Fibroblast of lung (primary cell): ENCODE results near the gene ARL4A. TPM values are rescaled to one million over a fixed set of nuclear protein-coding genes. Genes with fewer than 3 reads are reported as not detected.

Experiments used
- DNase-seq, 2 donors: peaks; one replicate each; pipeline versions ENCODE4 v3.0.0 to v3.0.0-alpha.2; 2010; ENCODE audit warnings: low read depth in 2 of 2
- H2AFZ ChIP-seq: 2 replicates; pipeline ENCODE4 v1.5.1; 2012; ENCODE audit warnings: low read length, control low read depth, inconsistent platforms
- H3K27ac ChIP-seq: 2 replicates; pipeline ENCODE4 v1.5.1; 2011; ENCODE audit warnings: low read length, control low read depth; ENCODE audit not compliant: insufficient read depth
- H3K27me3 ChIP-seq: 2 replicates; pipeline ENCODE4 v1.5.1; 2011; ENCODE audit warnings: mild to moderate bottlenecking, low read length; ENCODE audit not compliant: control insufficient read depth, insufficient read depth
- H3K36me3 ChIP-seq: 2 replicates; pipeline ENCODE4 v1.5.1; 2011; ENCODE audit warnings: low read length; ENCODE audit not compliant: control insufficient read depth, insufficient read depth
- H3K4me1 ChIP-seq: 2 replicates; pipeline ENCODE4 v1.5.1; 2011; ENCODE audit warnings: low read length; ENCODE audit not compliant: control insufficient read depth, insufficient read depth; ENCODE audit errors: extremely low read depth
- H3K4me2 ChIP-seq: 2 replicates; pipeline ENCODE4 v1.5.1; 2011; ENCODE audit warnings: low read length, control low read depth; ENCODE audit not compliant: insufficient read depth; ENCODE audit errors: extremely low read depth
- H3K4me3 ChIP-seq, 4 experiments: fragments of 200-600 bp in 1 of 4; sonication (generic) in 1 of 4; replicated peaks in 1 of 4; 2 replicates each; pipeline ENCODE4 v1.5.1; 2011 to 2016; ENCODE audit warnings: low read length in 4 of 4, low read depth in 3 of 4, mild to moderate bottlenecking in 3 of 4, control low read depth in 2 of 4, inconsistent platforms in 1 of 4, mixed read lengths in 1 of 4; ENCODE audit not compliant: insufficient read depth in 1 of 4; ENCODE audit errors: control extremely low read depth in 1 of 4
- H3K79me2 ChIP-seq: 2 replicates; pipeline ENCODE4 v1.5.1; 2012; ENCODE audit warnings: mild to moderate bottlenecking, low read length, inconsistent platforms; ENCODE audit not compliant: control insufficient read depth, insufficient read depth
- H3K9ac ChIP-seq: 2 replicates; pipeline ENCODE4 v1.5.1; 2011; ENCODE audit warnings: mild to moderate bottlenecking, low read length, control low read depth; ENCODE audit not compliant: insufficient read depth
- H3K9me3 ChIP-seq: 2 replicates; pipeline ENCODE4 v1.5.1; 2012; ENCODE audit warnings: low read depth, low read length; ENCODE audit not compliant: control insufficient read depth, insufficient read depth
- H4K20me1 ChIP-seq: 2 replicates; pipeline ENCODE4 v1.5.1; 2011; ENCODE audit warnings: low read length; ENCODE audit not compliant: control insufficient read depth, insufficient read depth; ENCODE audit errors: extremely low read depth
- CTCF ChIP-seq, 2 donors: IDR thresholded peaks in 1 of 2; conservative IDR thresholded peaks in 1 of 2; 1 replicate in 1 of 2; 2 replicates in 1 of 2; pipeline ENCODE4 v1.5.1; 2011 to 2012; ENCODE audit warnings: low read length in 2 of 2, control low read depth in 1 of 2, inconsistent platforms in 1 of 2, low read depth in 1 of 2, mild to moderate bottlenecking in 1 of 2
- EZH2 ChIP-seq: IDR thresholded peaks from 2 replicates; pipeline ENCODE4 v1.5.1; 2012; ENCODE audit warnings: low read length, control low read depth, mild to moderate bottlenecking; ENCODE audit errors: missing control alignments
- polyA plus RNA-seq, 2 donors: library from polyadenylated mRNA; depleted of rRNA in 1 of 2; stranded (reverse) in 1 of 2; unstranded in 1 of 2; fragments of >200 nt; gene quantifications; 2 replicates each; pipeline ENCODE4 v1.2.1, GENCODE V29; 2011 to 2012; ENCODE audit warnings: missing spikeins in 1 of 2
- total RNA-seq: library from RNA; depleted of rRNA; stranded (reverse); fragments of >200 nt; gene quantifications from 2 replicates; pipeline ENCODE4 v1.2.1, GENCODE V29; 2014

ARL4A gene
- total and polyA plus RNA-seq, 2 donors (not counting 1 experiment from before 2014, with no cell fraction given): 11.4 to 37.0 TPM

DNA sequence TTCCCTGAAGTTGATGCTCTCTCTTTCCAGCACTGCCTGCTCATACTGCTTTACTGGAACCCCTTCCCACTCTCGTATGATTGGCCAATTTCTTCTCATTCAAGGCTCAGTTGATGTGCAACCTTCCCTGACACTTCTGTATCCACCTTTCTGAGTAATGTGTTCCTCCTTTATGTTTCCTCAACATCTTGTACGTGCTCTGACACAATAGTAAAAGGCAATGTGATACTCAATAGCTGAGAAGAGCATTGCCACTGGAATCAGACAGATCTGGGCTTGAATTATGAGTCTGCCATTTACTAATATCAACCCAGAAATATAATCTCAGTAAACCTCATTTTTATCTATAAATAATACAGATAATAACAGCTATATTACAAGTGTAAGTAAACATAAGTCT is 34.7 kb downstream of the ARL4A start:
- Histone ChIP-seq H3K9ac (no peak overlapping the region), H3K4me3 (no peak overlapping the region), H2AFZ (no peak overlapping the region), H3K9me3 (no peaks in the 10 kb centered on the region), H3K4me1 (peaks cover 6% of the 10 kb centered on the region), H4K20me1 (no peaks in the 10 kb centered on the region), H3K27me3 (no peaks in the 10 kb centered on the region), H3K4me2 (no peak overlapping the region), H3K27ac (no peak overlapping the region), H3K79me2 (no peaks in the 10 kb centered on the region), H3K36me3 (no peaks in the 10 kb centered on the region)
- TF ChIP-seq CTCF (conservative IDR thresholded peaks at IDR 0.05 in 1 of 2, IDR thresholded peaks at IDR 0.05 in 1 of 2; ENCODE audit: low read depth in 1 of 2, low read length in 2 of 2): no peak
- no peak for TF ChIP-seq EZH2
- DNase-seq: no peak

DNA sequence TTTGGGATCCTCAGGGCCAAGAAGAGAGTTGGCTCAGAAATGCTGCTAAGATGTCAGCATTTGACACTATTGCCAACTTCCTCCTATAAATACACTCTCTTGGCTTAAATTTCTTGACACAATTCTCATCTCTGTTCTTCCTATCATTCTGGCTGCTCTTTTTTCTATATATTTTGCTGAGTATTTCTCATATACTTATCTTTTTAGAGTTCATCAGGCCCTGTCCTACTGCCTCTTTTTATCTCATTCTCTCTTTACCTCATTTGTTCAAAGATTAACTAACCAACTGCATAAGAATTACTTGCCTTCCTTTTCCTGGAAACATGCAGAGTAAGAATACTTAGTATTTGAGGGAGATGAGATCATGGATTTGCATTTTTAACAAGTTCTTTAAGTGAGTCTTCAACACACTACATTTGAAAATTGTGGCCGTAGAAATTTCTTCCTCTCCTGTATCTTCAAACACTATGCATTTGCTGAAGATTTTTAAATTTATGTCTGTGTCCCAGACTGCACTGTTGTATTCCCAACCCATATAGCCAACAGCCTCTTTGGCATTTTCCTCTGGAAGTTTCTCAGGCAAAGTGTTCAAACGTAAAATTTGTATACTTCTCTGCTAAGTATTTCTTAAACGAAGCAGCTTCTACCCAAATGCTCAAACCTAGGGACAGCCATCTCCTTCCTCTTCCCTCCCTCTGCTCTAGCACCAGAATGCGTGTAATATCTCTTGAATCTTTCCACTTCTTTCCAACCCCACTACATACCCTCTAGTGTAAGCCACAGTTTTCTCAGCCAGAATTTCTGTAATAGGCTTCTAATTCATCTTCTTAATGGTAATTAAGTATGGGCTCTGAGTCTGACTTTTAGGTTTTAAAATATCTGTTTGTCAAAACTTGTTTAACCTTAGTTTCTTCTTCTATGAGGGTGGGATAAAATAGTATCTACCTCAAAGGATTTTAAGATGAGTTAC is 35.5 kb downstream of the ARL4A start:
- Histone ChIP-seq H3K79me2 (no peaks in the 10 kb centered on the region), H3K4me3 (no peak overlapping the region), H3K9ac (no peak overlapping the region), H3K9me3 (no peaks in the 10 kb centered on the region), H3K4me1 (peaks cover 6% of the 10 kb centered on the region), H3K27ac (no peak overlapping the region), H3K27me3 (no peaks in the 10 kb centered on the region), H2AFZ (no peak overlapping the region), H3K36me3 (no peaks in the 10 kb centered on the region), H4K20me1 (no peaks in the 10 kb centered on the region), H3K4me2 (no peak overlapping the region)
- DNase-seq: peak in 1 of 2 donors; percentile 30
- TF ChIP-seq CTCF (conservative IDR thresholded peaks at IDR 0.05 in 1 of 2, IDR thresholded peaks at IDR 0.05 in 1 of 2; ENCODE audit: low read depth in 1 of 2, low read length in 2 of 2) (no peak), EZH2 (no peak)

DNA sequence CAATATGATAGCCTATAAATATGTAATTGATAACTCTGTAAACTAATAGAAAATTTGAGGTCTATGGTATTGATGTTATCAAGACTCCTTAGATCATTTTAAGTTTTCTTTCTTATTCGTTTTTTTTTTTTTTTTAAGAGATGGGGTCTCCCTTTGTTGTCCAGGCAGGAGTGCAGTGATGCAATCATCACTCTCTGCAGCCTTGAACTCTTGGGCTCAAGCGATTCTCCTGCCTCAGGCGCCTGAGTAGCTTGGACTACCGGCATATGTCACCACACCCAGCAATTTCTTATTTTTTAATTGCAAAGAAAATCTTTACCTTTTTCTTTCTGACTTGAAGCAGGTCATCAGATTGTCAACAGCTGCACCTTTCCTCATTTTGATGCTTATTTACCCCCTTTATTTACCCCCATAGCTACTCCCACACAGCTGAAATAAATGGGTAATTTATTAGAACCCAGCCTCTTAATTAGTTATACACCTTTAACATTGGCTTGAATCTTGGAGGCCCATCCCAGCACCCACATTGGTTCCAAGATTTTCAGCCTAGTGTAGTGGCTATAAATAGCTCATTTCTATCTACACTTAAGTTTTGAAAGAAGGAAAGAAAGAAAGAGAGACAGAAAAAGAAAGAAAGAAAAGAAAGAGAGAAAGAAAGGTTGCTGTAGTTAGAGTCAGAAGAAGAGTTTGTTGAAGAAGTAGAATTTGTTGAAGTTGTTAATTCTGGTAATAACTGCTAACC is 38.3 kb downstream of the ARL4A start:
- no peaks in the 10 kb centered on the region for H3K79me2 ChIP-seq
- no peak overlapping the region for H3K4me2 ChIP-seq
- no peak overlapping the region for H3K27ac ChIP-seq
- H3K4me1 ChIP-seq: no peaks in the 10 kb centered on the region
- H3K4me3 ChIP-seq: no peak overlapping the region
- H2AFZ ChIP-seq: no peak overlapping the region
- DNase-seq: no peak
- TF ChIP-seq CTCF (conservative IDR thresholded peaks at IDR 0.05 in 1 of 2, IDR thresholded peaks at IDR 0.05 in 1 of 2; ENCODE audit: low read depth in 1 of 2, low read length in 2 of 2) (no peak), EZH2 (no peak)
- no peak overlapping the region for H3K9ac ChIP-seq
- no peaks in the 10 kb centered on the region for H4K20me1 ChIP-seq
- H3K36me3 ChIP-seq: no peaks in the 10 kb centered on the region
- no peaks in the 10 kb centered on the region for H3K9me3 ChIP-seq
- no peaks in the 10 kb centered on the region for H3K27me3 ChIP-seq
